ENCODE measurements around the gene PARD3B. TPM values are rescaled to one million over a fixed set of nuclear protein-coding genes. Genes with fewer than 3 reads are reported as not detected.

The PARD3B gene
- total RNA-seq, 1 experiment from 2014 or later, result 3.9 TPM

- DNase-seq (ENCODE audit: low spot score), result peak; percentile 8
These were observed 456.2 kb downstream of the PARD3B start for GRCh38 chr2:205001300-205001966.

- no peak for DNase-seq (ENCODE audit: low spot score)
These were observed 457.1 kb downstream of the PARD3B start for GRCh38 chr2:205002390-205002789.

- no peak for DNase-seq (ENCODE audit: low spot score)
These were observed 458.0 kb downstream of the PARD3B start for GRCh38 chr2:205003288-205003687.

- no peak for DNase-seq (ENCODE audit: low spot score)
These were observed 464.9 kb downstream of the PARD3B start for GRCh38 chr2:205010196-205010595.

GRCh38 chr2:205011031-205011430, 465.8 kb downstream of the PARD3B start:
- DNase-seq (ENCODE audit: low spot score), result no peak

- DNase-seq (ENCODE audit: low spot score), result no peak
These were observed 467.7 kb downstream of the PARD3B start for GRCh38 chr2:205012961-205013360.

- no peak for DNase-seq (ENCODE audit: low spot score)
These were observed 468.3 kb downstream of the PARD3B start for GRCh38 chr2:205013586-205013985.

- no peak for DNase-seq (ENCODE audit: low spot score)
These were observed 468.9 kb downstream of the PARD3B start for GRCh38 chr2:205014201-205014600.

- no peak for DNase-seq (ENCODE audit: low spot score)
These were observed 472.1 kb downstream of the PARD3B start for GRCh38 chr2:205017381-205017780.

GRCh38 chr2:205017912-205018311, 472.6 kb downstream of the PARD3B start:
- DNase-seq (ENCODE audit: low spot score), result no peak

- DNase-seq (ENCODE audit: low spot score), result no peak
These were observed 475.4 kb downstream of the PARD3B start for GRCh38 chr2:205020673-205021072.

GRCh38 chr2:205022841-205023240, 477.6 kb downstream of the PARD3B start:
- DNase-seq (ENCODE audit: low spot score), result no peak

- no peak for DNase-seq (ENCODE audit: low spot score)
These were observed 479.7 kb downstream of the PARD3B start for GRCh38 chr2:205024822-205025518.

- DNase-seq (ENCODE audit: low spot score), result no peak
These were observed 480.4 kb downstream of the PARD3B start for GRCh38 chr2:205025580-205026240.

GRCh38 chr2:205030695-205031094, 485.4 kb downstream of the PARD3B start:
- no peak for DNase-seq (ENCODE audit: low spot score)

GRCh38 chr2:205032093-205032551, 486.8 kb downstream of the PARD3B start:
- no peak for DNase-seq (ENCODE audit: low spot score)

- DNase-seq (ENCODE audit: low spot score), result no peak
These were observed 488.2 kb downstream of the PARD3B start for GRCh38 chr2:205033431-205033830.

GRCh38 chr2:205034034-205034433, 488.8 kb downstream of the PARD3B start:
- DNase-seq (ENCODE audit: low spot score), result no peak

GRCh38 chr2:205040323-205040722, 495.0 kb downstream of the PARD3B start:
- no peak for DNase-seq (ENCODE audit: low spot score)

GRCh38 chr2:205041472-205042130, 496.3 kb downstream of the PARD3B start:
- DNase-seq (ENCODE audit: low spot score), result no peak

GRCh38 chr2:205043285-205043684, 498.0 kb downstream of the PARD3B start:
- DNase-seq (ENCODE audit: low spot score), result no peak

- no peak for DNase-seq (ENCODE audit: low spot score)
These were observed 500.4 kb downstream of the PARD3B start for GRCh38 chr2:205045706-205046105.
